ENCODE data around the gene MED16.

DNA sequence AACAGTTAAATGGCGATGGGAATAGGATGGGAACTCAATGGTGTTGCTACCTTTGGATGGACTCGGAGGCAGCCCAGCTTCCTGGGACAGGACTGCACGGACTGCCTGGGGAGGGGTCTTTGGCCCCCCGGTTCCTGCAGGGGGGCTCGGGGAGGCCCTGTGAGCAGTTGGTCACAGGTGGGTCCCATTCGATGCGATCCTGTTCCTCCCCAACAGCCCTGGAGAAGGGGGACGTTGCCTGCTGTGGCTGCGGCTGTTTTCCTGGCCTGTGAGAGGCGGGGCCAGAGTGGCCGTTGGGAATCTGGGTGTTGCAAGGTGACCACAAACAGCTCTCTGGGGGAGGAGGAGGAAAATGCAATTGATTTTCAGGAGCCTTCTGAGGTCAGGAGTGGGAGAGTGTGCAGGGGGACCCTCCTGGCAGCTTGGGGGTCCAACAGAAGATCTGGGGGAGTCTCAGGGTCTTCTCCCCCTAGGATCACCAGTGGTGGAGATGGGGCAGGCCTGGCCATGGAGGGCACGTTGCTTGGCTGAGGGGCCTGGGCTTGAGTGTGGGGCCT lies 69.3 kb downstream of the MED16 start:
- TF ChIP-seq POLR2A (IDR thresholded peaks at IDR 0.05) = no peak
- TF ChIP-seq, protein P1, sequence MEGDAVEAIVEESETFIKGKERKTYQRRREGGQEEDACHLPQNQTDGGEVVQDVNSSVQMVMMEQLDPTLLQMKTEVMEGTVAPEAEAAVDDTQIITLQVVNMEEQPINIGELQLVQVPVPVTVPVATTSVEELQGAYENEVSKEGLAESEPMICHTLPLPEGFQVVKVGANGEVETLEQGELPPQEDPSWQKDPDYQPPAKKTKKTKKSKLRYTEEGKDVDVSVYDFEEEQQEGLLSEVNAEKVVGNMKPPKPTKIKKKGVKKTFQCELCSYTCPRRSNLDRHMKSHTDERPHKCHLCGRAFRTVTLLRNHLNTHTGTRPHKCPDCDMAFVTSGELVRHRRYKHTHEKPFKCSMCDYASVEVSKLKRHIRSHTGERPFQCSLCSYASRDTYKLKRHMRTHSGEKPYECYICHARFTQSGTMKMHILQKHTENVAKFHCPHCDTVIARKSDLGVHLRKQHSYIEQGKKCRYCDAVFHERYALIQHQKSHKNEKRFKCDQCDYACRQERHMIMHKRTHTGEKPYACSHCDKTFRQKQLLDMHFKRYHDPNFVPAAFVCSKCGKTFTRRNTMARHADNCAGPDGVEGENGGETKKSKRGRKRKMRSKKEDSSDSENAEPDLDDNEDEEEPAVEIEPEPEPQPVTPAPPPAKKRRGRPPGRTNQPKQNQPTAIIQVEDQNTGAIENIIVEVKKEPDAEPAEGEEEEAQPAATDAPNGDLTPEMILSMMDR (IDR thresholded peaks at IDR 0.05) = no peak

Measured in adrenal gland (tissue), 5 donors.